ENCODE data around the gene MCM3AP. TPM values are rescaled to one million over a fixed set of nuclear protein-coding genes. Genes with fewer than 3 reads are reported as not detected.

Gene MCM3AP
- total and polyA plus RNA-seq, 2 experiments from 2014 or later: 30.9 to 56.1 TPM

DNA sequence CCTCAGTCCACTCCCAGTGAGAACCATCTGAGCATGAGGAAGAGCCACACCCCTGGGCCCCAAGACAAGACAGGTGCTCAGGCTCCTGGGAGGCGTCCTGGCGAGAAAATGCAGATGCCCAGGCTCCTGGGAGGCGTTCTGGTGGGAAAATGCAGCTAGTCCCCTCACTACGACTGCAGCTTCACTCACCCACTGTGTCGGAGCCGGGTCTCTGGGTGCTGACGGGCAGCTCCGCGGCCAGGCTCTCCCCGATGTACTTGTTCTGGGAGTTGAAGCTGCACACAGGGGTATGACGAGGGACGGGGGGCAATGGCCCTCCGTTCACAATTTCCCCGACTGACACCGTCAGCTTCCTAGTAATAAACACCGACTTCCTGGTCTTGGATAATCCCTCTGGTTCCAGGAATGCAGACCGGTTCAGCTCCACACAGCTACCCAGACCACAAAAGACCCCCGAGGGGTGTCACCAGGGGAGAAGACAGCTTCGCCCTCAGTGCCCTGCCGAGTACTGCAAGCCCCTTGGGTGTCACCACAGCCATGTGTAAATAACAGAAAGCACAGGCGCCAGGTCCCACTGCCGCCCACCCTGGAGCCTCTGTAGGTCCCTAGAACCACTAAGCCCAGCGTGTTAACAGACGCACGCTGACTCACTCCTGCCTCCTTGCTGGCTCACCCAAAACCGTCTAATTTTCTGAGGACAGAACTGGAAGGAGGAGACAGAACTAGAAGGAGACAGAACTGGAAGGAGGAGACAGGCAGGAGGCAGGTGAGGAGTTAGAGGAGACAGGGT is 19.5 kb downstream of the MCM3AP start:
- no peaks in the 10 kb centered on the region for H3K9me3 ChIP-seq (ENCODE audit: low read depth)
- no peak overlapping the region for H3K27ac ChIP-seq
- no peak overlapping the region for H3K4me2 ChIP-seq (ENCODE audit: unreplicated experiment)
- no peak overlapping the region for H3K9ac ChIP-seq
- no peaks in the 10 kb centered on the region for H3F3A ChIP-seq (ENCODE audit: insufficient read depth)
- DNase-seq: no peak
- peaks cover 38% of the 10 kb centered on the region; the same call in 1 of the 2 replicates for H3K36me3 ChIP-seq (ENCODE audit: low read depth)
- no peaks in the 10 kb centered on the region for H3K9me2 ChIP-seq (ENCODE audit: insufficient read depth)
- H3K4me3 ChIP-seq: no peak overlapping the region
- H3K27me3 ChIP-seq (replicated peaks; ENCODE audit: insufficient read depth): no peaks in the 10 kb centered on the region
- no peak overlapping the region for H2AFZ ChIP-seq
- TF ChIP-seq EZH2phosphoT487 (IDR thresholded peaks at IDR 0.05; ENCODE audit: insufficient read depth, low read depth) (no peak), EZH2 (IDR thresholded peaks at IDR 0.05; ENCODE audit: insufficient read depth, poor library complexity, severe bottlenecking) (no peak)
- 87% methylated on average over 25 to 26 of the region's 26 CpGs for WGBS, 2 experiments (ENCODE audit: low coverage in 1 of 2, low lambda C conversion rate in 2 of 2, missing lambda C conversion rate in 2 of 2)
- in situ Hi-C loops (cut with MboI): no loop called here
- 0 out of 2 replicates have a peak, but pooled peaks cover 4% of the 10 kb centered on the region for H3K79me2 ChIP-seq (ENCODE audit: insufficient read depth)
- no peaks in the 10 kb centered on the region for H4K20me1 ChIP-seq (ENCODE audit: insufficient read depth)
- H3K4me1 ChIP-seq (ENCODE audit: insufficient read depth): no peaks in the 10 kb centered on the region

DNA sequence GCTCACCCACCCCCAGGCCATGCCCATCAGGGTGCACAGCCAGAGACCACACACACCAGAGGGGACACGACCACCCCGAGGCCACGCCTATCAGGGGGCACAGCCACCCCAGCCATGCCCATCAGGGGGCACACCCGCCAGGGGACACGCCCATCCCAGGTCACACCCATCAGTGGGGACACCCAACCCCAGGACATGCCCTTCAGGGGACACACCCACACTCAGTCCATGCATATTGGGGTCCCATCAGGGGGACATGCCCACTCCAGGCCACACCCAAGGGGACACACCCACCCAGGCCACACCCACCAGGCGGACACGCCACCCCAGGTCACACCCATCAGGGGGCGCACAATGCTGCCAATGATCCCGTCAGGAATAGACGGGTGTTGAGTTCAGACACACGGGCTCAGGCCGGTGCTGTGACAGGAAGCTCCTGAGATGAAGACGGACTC is 20.7 kb downstream of the MCM3AP start:
- H3K27me3 ChIP-seq (replicated peaks; ENCODE audit: insufficient read depth): no peaks in the 10 kb centered on the region
- no peak overlapping the region for H3K9ac ChIP-seq
- H3K4me3 ChIP-seq: no peak overlapping the region
- no peaks in the 10 kb centered on the region for H3K4me1 ChIP-seq (ENCODE audit: insufficient read depth)
- 0 out of 2 replicates have a peak, but pooled peaks cover 4% of the 10 kb centered on the region for H3K79me2 ChIP-seq (ENCODE audit: insufficient read depth)
- no peaks in the 10 kb centered on the region for H4K20me1 ChIP-seq (ENCODE audit: insufficient read depth)
- H3K9me2 ChIP-seq (ENCODE audit: insufficient read depth): no peaks in the 10 kb centered on the region
- no peak overlapping the region for H3K27ac ChIP-seq
- H3F3A ChIP-seq (ENCODE audit: insufficient read depth): no peaks in the 10 kb centered on the region
- H3K9me3 ChIP-seq (ENCODE audit: low read depth): no peaks in the 10 kb centered on the region
- H3K36me3 ChIP-seq (ENCODE audit: low read depth): peaks cover 44% of the 10 kb centered on the region
- no peak for DNase-seq
- no peak overlapping the region for H3K4me2 ChIP-seq (ENCODE audit: unreplicated experiment)
- no peak for TF ChIP-seq EZH2 (IDR thresholded peaks at IDR 0.05; ENCODE audit: insufficient read depth, poor library complexity, severe bottlenecking)
- TF ChIP-seq EZH2phosphoT487 (IDR thresholded peaks at IDR 0.05; ENCODE audit: insufficient read depth, low read depth): no peak
- in situ Hi-C loops (cut with MboI): no loop called here
- no peak overlapping the region for H2AFZ ChIP-seq
- 81 to 84% methylated on average over 12 to 13 of the region's 13 CpGs for WGBS, 2 experiments (ENCODE audit: low coverage in 1 of 2, low lambda C conversion rate in 2 of 2, missing lambda C conversion rate in 2 of 2)

DNA sequence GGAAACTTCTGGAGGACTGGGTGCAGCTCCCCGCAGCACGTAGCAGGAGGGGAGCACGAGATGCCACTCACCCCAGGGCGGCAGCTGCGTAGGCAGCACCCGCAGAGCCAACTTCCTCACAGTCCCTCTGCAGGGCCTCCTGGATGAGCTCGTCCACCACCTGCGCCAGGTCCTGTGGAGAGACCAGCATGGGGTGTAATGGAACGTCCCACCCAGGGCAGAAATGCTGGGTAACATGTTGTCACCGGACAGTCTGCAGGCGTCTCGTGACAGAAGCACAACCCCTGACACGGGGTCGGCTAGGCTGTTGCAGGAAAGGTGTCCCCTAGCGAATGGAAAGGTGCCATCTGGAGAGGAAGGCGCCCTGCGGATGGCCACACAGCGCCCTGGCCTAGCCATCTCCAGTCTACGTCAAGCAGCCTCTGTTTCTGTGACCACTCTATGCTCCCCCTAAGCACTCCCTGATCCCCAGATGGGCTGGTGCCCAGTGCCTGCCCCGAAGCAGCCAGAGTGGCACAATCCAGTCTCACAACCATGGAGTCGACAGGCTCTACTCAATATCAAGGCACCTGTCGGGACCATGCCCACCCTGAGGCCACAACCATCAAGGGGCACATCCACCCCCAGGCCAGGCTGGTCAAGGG is 21.2 kb downstream of the MCM3AP start:
- Histone ChIP-seq H3K9me3 (ENCODE audit: low read depth) (no peaks in the 10 kb centered on the region), H3K4me3 (no peak overlapping the region), H3K27me3 (replicated peaks; ENCODE audit: insufficient read depth) (no peaks in the 10 kb centered on the region), H3K36me3 (ENCODE audit: low read depth) (peaks cover 46% of the 10 kb centered on the region), H3K9me2 (ENCODE audit: insufficient read depth) (no peaks in the 10 kb centered on the region), H2AFZ (no peak overlapping the region), H3K9ac (no peak overlapping the region), H4K20me1 (ENCODE audit: insufficient read depth) (no peaks in the 10 kb centered on the region), H3F3A (ENCODE audit: insufficient read depth) (no peaks in the 10 kb centered on the region), H3K4me1 (ENCODE audit: insufficient read depth) (no peaks in the 10 kb centered on the region), H3K27ac (no peak overlapping the region), H3K79me2 (ENCODE audit: insufficient read depth) (0 out of 2 replicates have a peak, but pooled peaks cover 4% of the 10 kb centered on the region), H3K4me2 (ENCODE audit: unreplicated experiment) (no peak overlapping the region)
- DNase-seq: no peak
- WGBS, 2 experiments (ENCODE audit: low coverage in 1 of 2, low lambda C conversion rate in 2 of 2, missing lambda C conversion rate in 2 of 2): 95 to 96% methylated on average over 21 to 22 of the region's 22 CpGs
- no peak for TF ChIP-seq EZH2phosphoT487 (IDR thresholded peaks at IDR 0.05; ENCODE audit: insufficient read depth, low read depth)
- no peak for TF ChIP-seq EZH2 (IDR thresholded peaks at IDR 0.05; ENCODE audit: insufficient read depth, poor library complexity, severe bottlenecking)
- in situ Hi-C loops (cut with MboI): no loop called here

DNA sequence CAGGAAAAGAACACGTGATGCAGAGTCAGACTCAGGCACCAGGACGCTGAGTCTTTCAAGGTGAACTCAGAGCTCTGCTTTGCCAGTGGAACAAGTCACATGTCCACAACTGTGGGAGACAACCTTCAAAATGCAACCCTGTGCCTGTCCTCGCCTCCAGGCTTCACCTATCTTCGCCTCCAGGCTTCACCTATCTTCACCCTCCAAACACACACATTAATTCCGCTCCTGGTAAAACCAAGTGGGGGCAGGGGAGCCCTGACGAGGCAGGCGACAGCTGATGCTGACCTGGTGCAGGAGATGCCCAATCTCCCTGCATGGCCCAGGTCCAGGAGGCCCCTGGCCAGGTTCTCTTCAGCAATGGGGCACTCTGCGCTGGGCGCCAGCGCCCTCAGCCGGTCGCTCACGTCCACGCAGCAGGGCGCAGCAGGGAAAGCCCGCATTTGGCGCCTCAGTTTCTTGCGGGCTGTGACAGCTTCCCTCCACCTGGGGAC is 28.9 kb downstream of the MCM3AP start:
- Histone ChIP-seq H3K27me3 (replicated peaks; ENCODE audit: insufficient read depth) (no peaks in the 10 kb centered on the region), H3K9ac (no peak overlapping the region), H3F3A (ENCODE audit: insufficient read depth) (peaks cover 5% of the 10 kb centered on the region; the same call in 1 of the 2 replicates), H3K4me2 (ENCODE audit: unreplicated experiment) (no peak overlapping the region), H3K4me3 (no peak overlapping the region), H3K9me3 (ENCODE audit: low read depth) (no peaks in the 10 kb centered on the region), H2AFZ (no peak overlapping the region), H3K9me2 (ENCODE audit: insufficient read depth) (no peaks in the 10 kb centered on the region), H3K79me2 (ENCODE audit: insufficient read depth) (no peaks in the 10 kb centered on the region), H3K27ac (no peak overlapping the region), H3K36me3 (ENCODE audit: low read depth) (peaks cover 59% of the 10 kb centered on the region), H4K20me1 (ENCODE audit: insufficient read depth) (no peaks in the 10 kb centered on the region), H3K4me1 (ENCODE audit: insufficient read depth) (no peaks in the 10 kb centered on the region)
- TF ChIP-seq EZH2 (IDR thresholded peaks at IDR 0.05; ENCODE audit: insufficient read depth, poor library complexity, severe bottlenecking) (no peak), EZH2phosphoT487 (IDR thresholded peaks at IDR 0.05; ENCODE audit: insufficient read depth, low read depth) (no peak)
- in situ Hi-C loops (cut with MboI): no loop called here
- 93% methylated on average over 18 of the region's 18 CpGs for WGBS, 2 experiments (ENCODE audit: low coverage in 1 of 2, low lambda C conversion rate in 2 of 2, missing lambda C conversion rate in 2 of 2)
- DNase-seq: no peak
